ENCODE results near the gene PSMD6.

PSMD6 gene

DNA sequence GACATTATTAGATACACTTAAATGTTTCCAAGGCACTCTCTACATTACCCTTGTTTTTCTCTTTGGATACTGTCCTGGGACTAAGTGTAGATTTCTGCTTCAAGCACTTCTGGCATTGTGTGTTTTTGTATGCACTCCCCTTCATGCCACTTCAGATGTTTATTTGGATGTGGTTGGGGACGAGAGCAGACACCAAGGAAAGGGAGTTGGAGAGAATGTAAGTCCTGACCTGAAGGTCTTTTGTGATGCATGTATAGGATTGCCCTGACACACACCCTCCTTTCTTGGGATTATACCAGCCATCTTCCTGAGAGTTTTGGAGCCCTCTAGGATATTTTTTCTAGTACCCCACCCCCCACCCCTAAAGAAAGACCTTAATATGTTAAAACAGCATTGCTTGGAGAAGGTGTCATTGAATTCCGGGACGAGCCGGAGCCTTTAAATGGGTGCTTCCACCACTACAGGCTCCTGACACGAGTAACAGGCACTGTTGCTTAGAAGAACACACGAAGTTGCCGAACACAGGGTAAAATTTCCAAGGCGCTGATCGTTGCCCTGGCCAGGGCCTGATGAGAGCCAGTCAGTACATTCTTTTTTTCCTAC lies 22.7 kb downstream of the PSMD6 start:
- no peaks in the 10 kb centered on the region for H3K9me3 ChIP-seq (ENCODE audit: control insufficient read depth, low read length)
- H3K9ac ChIP-seq (ENCODE audit: low read length) = no peak overlapping the region
- H3K36me3 ChIP-seq (ENCODE audit: control insufficient read depth, insufficient read depth, low read length) = peaks cover 10% of the 10 kb centered on the region

GRCh38 chr3:63998852-63999754 lies 24.2 kb downstream of the PSMD6 start:
- no peak overlapping the region for H3K9ac ChIP-seq (ENCODE audit: low read length)
- no peak overlapping the region for H3K4me3 ChIP-seq (ENCODE audit: low read length)
- no peaks in the 10 kb centered on the region for H3K4me1 ChIP-seq (ENCODE audit: control insufficient read depth, insufficient read depth, low read length)
- no peaks in the 10 kb centered on the region for H3K9me3 ChIP-seq (ENCODE audit: control insufficient read depth, low read length)
- no peaks in the 10 kb centered on the region for H3K27me3 ChIP-seq (ENCODE audit: control insufficient read depth, insufficient read depth, low read length)
- H3K36me3 ChIP-seq (ENCODE audit: control insufficient read depth, insufficient read depth, low read length) = no peaks in the 10 kb centered on the region

More for the DNA sequence above, 22.7 kb downstream of the PSMD6 start:
- H3K27me3 ChIP-seq (ENCODE audit: control insufficient read depth, insufficient read depth, low read length) = no peaks in the 10 kb centered on the region
- no peak overlapping the region for H3K4me3 ChIP-seq (ENCODE audit: low read length)
- H3K4me1 ChIP-seq (ENCODE audit: control insufficient read depth, insufficient read depth, low read length) = no peaks in the 10 kb centered on the region

DNA sequence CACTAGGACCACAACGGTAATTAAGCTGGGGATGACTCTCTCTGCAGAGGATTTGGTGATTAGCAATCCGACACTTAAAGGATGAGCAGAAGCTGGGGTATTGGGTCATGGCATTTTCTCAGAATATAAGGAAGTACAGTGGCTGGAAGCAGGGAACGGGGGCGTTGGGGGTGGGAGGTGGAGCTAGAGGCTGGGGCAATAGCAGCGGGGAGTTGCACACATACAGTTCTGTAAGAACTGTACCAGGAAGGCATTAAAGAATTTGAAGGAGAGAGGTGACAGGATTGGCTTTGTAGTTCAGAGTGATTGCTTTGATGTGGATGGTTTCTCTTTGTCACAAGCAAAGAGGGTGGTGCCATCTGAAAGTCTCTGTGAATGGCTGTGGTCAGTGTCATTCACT lies 28.2 kb downstream of the PSMD6 start:
- no peaks in the 10 kb centered on the region for H3K9me3 ChIP-seq (ENCODE audit: control insufficient read depth, low read length)
- no peak overlapping the region for H3K9ac ChIP-seq (ENCODE audit: low read length)
- no peaks in the 10 kb centered on the region for H3K27me3 ChIP-seq (ENCODE audit: control insufficient read depth, insufficient read depth, low read length)
- H3K36me3 ChIP-seq (ENCODE audit: control insufficient read depth, insufficient read depth, low read length) = peaks cover 8% of the 10 kb centered on the region
- no peaks in the 10 kb centered on the region for H3K4me1 ChIP-seq (ENCODE audit: control insufficient read depth, insufficient read depth, low read length)
- no peak overlapping the region for H3K4me3 ChIP-seq (ENCODE audit: low read length)

- Histone ChIP-seq H3K9ac (ENCODE audit: low read length) (no peak overlapping the region), H3K4me3 (ENCODE audit: low read length) (no peak overlapping the region), H3K4me1 (ENCODE audit: control insufficient read depth, insufficient read depth, low read length) (no peaks in the 10 kb centered on the region), H3K27me3 (ENCODE audit: control insufficient read depth, insufficient read depth, low read length) (no peaks in the 10 kb centered on the region), H3K9me3 (ENCODE audit: control insufficient read depth, low read length) (no peaks in the 10 kb centered on the region), H3K36me3 (ENCODE audit: control insufficient read depth, insufficient read depth, low read length) (peaks cover 8% of the 10 kb centered on the region)
Measured at GRCh38 chr3:63993653-63994079, 29.6 kb downstream of the PSMD6 start.

DNA sequence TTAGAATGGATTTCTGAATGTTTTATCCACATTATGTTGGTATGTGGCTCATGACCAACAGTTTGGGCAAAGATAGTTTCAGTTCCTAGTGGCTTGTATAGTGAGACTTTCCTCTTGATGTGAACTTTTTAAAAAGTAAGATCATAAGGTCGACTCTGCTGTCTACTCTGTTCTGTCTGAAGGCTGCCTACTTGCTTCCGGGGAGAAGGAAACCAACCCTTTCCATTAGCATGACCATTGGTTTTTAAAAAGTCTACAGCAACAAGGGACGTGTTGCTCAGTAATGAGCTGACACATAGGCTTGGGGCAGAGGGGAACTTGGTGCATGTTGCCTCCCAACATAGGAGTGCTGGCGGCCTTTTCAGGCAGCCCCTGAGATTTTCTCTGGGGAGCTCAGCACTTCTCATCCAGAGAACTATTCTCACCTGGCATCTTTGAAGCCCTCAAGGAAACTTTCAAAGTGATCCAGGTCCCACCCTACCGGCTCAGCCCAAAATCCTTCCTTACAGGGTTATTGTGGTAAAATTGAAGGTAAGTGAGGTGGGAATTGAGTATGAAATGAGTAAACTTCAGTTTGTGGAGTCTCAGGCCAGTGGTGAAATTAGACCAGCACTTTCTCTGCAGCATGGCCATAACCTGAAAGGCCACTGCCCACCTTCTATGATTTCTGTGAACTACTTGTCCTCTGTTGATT lies 30.6 kb downstream of the PSMD6 start:
- H3K9me3 ChIP-seq (ENCODE audit: control insufficient read depth, low read length) = no peaks in the 10 kb centered on the region
- H3K27me3 ChIP-seq (ENCODE audit: control insufficient read depth, insufficient read depth, low read length) = no peaks in the 10 kb centered on the region
- no peak overlapping the region for H3K9ac ChIP-seq (ENCODE audit: low read length)
- peaks cover 8% of the 10 kb centered on the region for H3K36me3 ChIP-seq (ENCODE audit: control insufficient read depth, insufficient read depth, low read length)
- H3K4me1 ChIP-seq (ENCODE audit: control insufficient read depth, insufficient read depth, low read length) = no peaks in the 10 kb centered on the region
- no peak overlapping the region for H3K4me3 ChIP-seq (ENCODE audit: low read length)

DNA sequence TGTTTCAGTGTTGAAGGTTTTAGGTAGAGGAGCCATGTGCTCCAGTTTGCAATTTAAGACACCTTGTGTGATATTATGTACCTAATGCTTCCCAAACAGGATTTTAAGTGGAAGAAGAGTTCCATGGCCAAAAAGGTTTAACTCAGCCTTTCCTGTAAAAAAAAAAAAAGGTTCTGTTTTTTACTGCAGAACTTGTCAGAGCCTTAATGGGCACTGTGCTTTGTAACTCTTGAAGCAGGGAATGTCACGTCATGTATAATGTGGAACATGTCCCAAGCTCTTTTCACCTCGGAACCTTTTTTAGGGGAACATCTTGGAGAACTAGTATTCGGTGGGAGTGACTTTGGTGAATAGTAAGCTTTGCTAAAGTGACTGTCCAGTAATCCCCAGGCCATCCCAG lies 31.6 kb downstream of the PSMD6 start:
- Histone ChIP-seq H3K9ac (ENCODE audit: low read length) (no peak overlapping the region), H3K9me3 (ENCODE audit: control insufficient read depth, low read length) (no peaks in the 10 kb centered on the region), H3K4me3 (ENCODE audit: low read length) (no peak overlapping the region), H3K36me3 (ENCODE audit: control insufficient read depth, insufficient read depth, low read length) (peaks cover 8% of the 10 kb centered on the region), H3K4me1 (ENCODE audit: control insufficient read depth, insufficient read depth, low read length) (no peaks in the 10 kb centered on the region), H3K27me3 (ENCODE audit: control insufficient read depth, insufficient read depth, low read length) (no peaks in the 10 kb centered on the region)

- Histone ChIP-seq H3K4me1 (ENCODE audit: control insufficient read depth, insufficient read depth, low read length) (no peaks in the 10 kb centered on the region), H3K4me3 (ENCODE audit: low read length) (no peak overlapping the region), H3K27me3 (ENCODE audit: control insufficient read depth, insufficient read depth, low read length) (no peaks in the 10 kb centered on the region), H3K9ac (ENCODE audit: low read length) (no peak overlapping the region), H3K9me3 (ENCODE audit: control insufficient read depth, low read length) (no peaks in the 10 kb centered on the region), H3K36me3 (ENCODE audit: control insufficient read depth, insufficient read depth, low read length) (peaks cover 8% of the 10 kb centered on the region)
Measured at GRCh38 chr3:63990733-63991132, 32.6 kb downstream of the PSMD6 start.

DNA sequence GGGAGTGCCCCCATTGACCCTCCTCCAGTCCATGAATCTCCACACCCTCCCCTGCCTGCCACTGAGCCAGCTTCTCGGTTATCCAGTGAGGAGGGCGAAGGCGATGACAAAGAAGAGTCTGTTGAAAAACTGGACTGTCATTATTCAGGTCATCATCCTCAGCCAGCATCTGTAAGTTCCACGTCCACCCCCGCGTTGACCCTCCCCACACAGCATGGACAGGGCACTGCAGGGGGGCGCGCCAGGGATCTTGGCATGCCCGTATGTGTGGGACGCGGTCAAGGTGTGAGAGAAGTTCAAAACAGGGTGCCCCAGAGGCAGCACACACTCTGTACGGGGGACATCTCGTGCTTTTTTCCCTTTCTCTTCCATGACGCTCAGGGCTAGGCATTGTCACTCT lies 33.1 kb downstream of the PSMD6 start:
- Histone ChIP-seq H3K9ac (ENCODE audit: low read length) (no peak overlapping the region), H3K4me3 (ENCODE audit: low read length) (no peak overlapping the region), H3K4me1 (ENCODE audit: control insufficient read depth, insufficient read depth, low read length) (no peaks in the 10 kb centered on the region), H3K9me3 (ENCODE audit: control insufficient read depth, low read length) (no peaks in the 10 kb centered on the region), H3K27me3 (ENCODE audit: control insufficient read depth, insufficient read depth, low read length) (no peaks in the 10 kb centered on the region), H3K36me3 (ENCODE audit: control insufficient read depth, insufficient read depth, low read length) (peaks cover 8% of the 10 kb centered on the region)

DNA sequence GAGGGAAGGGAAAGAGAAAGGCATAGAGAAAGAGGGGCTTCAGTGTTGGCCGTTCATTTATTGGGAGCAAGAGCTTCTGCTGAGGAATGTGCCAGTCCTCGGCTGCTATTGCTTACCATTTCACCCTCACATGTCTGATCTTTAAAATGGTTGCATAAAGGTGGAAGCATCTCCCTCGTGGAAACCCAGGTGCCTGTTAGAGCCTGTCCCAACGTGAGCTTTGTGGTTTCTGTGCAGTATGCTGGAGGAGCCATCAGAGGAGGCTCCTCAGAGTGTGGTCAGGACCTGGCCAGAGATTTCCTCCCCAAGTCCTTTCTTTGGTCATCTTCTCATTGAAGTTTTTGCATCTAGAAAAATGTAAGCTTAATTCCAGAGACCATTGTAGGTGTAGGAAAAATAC lies 34.4 kb downstream of the PSMD6 start:
- H3K9me3 ChIP-seq (ENCODE audit: control insufficient read depth, low read length) = no peaks in the 10 kb centered on the region
- no peak overlapping the region for H3K9ac ChIP-seq (ENCODE audit: low read length)

GRCh38 chr3:63986831-63987230 lies 36.5 kb downstream of the PSMD6 start:
- H3K9me3 ChIP-seq (ENCODE audit: control insufficient read depth, low read length) = no peaks in the 10 kb centered on the region
- H3K4me3 ChIP-seq (ENCODE audit: low read length) = no peak overlapping the region
- no peak overlapping the region for H3K9ac ChIP-seq (ENCODE audit: low read length)
- H3K36me3 ChIP-seq (ENCODE audit: control insufficient read depth, insufficient read depth, low read length) = peaks cover 8% of the 10 kb centered on the region
- H3K4me1 ChIP-seq (ENCODE audit: control insufficient read depth, insufficient read depth, low read length) = no peaks in the 10 kb centered on the region
- no peaks in the 10 kb centered on the region for H3K27me3 ChIP-seq (ENCODE audit: control insufficient read depth, insufficient read depth, low read length)

More for the DNA sequence above, 34.4 kb downstream of the PSMD6 start:
- Histone ChIP-seq H3K4me3 (ENCODE audit: low read length) (no peak overlapping the region), H3K27me3 (ENCODE audit: control insufficient read depth, insufficient read depth, low read length) (no peaks in the 10 kb centered on the region), H3K36me3 (ENCODE audit: control insufficient read depth, insufficient read depth, low read length) (peaks cover 8% of the 10 kb centered on the region), H3K4me1 (ENCODE audit: control insufficient read depth, insufficient read depth, low read length) (no peaks in the 10 kb centered on the region)

GRCh38 chr3:63986146-63986545 lies 37.1 kb downstream of the PSMD6 start:
- no peaks in the 10 kb centered on the region for H3K9me3 ChIP-seq (ENCODE audit: control insufficient read depth, low read length)
- H3K4me1 ChIP-seq (ENCODE audit: control insufficient read depth, insufficient read depth, low read length) = no peaks in the 10 kb centered on the region
- H3K36me3 ChIP-seq (ENCODE audit: control insufficient read depth, insufficient read depth, low read length) = peaks cover 8% of the 10 kb centered on the region
- H3K27me3 ChIP-seq (ENCODE audit: control insufficient read depth, insufficient read depth, low read length) = no peaks in the 10 kb centered on the region
- no peak overlapping the region for H3K9ac ChIP-seq (ENCODE audit: low read length)
- no peak overlapping the region for H3K4me3 ChIP-seq (ENCODE audit: low read length)

DNA sequence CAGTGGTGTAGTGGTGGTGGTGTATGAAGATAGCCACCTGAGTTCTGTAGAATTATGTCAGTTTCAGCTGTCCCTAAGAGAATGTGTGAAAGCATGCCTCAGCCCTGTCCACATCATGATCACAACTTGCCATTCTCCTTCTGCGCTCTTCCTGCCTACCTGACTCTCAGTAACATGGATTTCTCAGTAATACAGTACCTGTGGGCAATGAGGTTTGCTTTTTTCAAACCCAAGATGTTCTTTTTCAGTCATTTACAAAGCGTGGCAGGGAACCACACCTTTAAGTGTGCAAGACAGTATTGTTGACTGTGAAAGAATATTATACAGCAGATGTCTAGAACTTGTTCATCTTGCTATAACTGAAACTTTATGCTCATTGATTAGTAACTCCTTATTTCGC lies 38.9 kb downstream of the PSMD6 start:
- Histone ChIP-seq H3K9ac (ENCODE audit: low read length) (no peak overlapping the region), H3K36me3 (ENCODE audit: control insufficient read depth, insufficient read depth, low read length) (peaks cover 9% of the 10 kb centered on the region), H3K4me1 (ENCODE audit: control insufficient read depth, insufficient read depth, low read length) (no peaks in the 10 kb centered on the region), H3K4me3 (ENCODE audit: low read length) (no peak overlapping the region), H3K27me3 (ENCODE audit: control insufficient read depth, insufficient read depth, low read length) (no peaks in the 10 kb centered on the region), H3K9me3 (ENCODE audit: control insufficient read depth, low read length) (no peaks in the 10 kb centered on the region)
